Head of caudate nucleus (tissue), 42 donors: ENCODE data around the gene TMEM215.

Experiments
- DNase-seq, 42 donors: peaks; one replicate each; pipeline versions ENCODE4 v3.0.0 to v3.0.0-alpha.2; 2020 to 2021; ENCODE audit warnings: mixed read lengths in 7 of 42
- intact Hi-C: fragments of 100-400 bp; cut with DNase I; formaldehyde crosslinking; loops from one replicate; pipeline ENCODE4 v1.15.0; 2022

Gene TMEM215

GRCh38 chr9:32825203-32825602 is 41.9 kb downstream of the TMEM215 start:
- intact Hi-C loops, result no loop called here
- DNase-seq, result no peak

GRCh38 chr9:32828861-32829260 is 45.5 kb downstream of the TMEM215 start:
- no peak for DNase-seq
- intact Hi-C loops, result no loop called here

GRCh38 chr9:32832346-32832745 is 49.0 kb downstream of the TMEM215 start:
- DNase-seq, result peak in 13 of 42 donors; percentile 1 to 59 (median 24)
- intact Hi-C loops, result no loop called here
